HG02943 (cell line): ENCODE data around the gene TCF12.
"Not testable (repeated sequence)": the region's sequence is repeated elsewhere in the genome, so short reads cannot be mapped to it uniquely, and the experiment has no call there.

Experiments used
- ATAC-seq: cut with Tn5 transposase; IDR thresholded peaks from one replicate; pipeline ENCODE4 v1.9.1; 2021; ENCODE audit warnings: mild to moderate bottlenecking, low read depth, moderate library complexity; ENCODE audit not compliant: unreplicated experiment

Gene TCF12

GRCh38 chr15:56943403-56943802 is 25.0 kb downstream of the TCF12 start:
- no peak for ATAC-seq

- no peak for ATAC-seq
Measured at GRCh38 chr15:56944485-56944884, 26.0 kb downstream of the TCF12 start.

GRCh38 chr15:56946150-56946549 is 27.7 kb downstream of the TCF12 start:
- no peak for ATAC-seq

GRCh38 chr15:56948000-56948763 is 29.7 kb downstream of the TCF12 start:
- ATAC-seq = no peak

- no peak for ATAC-seq
Measured at GRCh38 chr15:56948764-56949101, 30.3 kb downstream of the TCF12 start.

GRCh38 chr15:56950979-56951378 is 32.5 kb downstream of the TCF12 start:
- peak; percentile 97 for ATAC-seq

- no peak for ATAC-seq
Measured at GRCh38 chr15:56953790-56954189, 35.3 kb downstream of the TCF12 start.

GRCh38 chr15:56955011-56955410 is 36.6 kb downstream of the TCF12 start:
- ATAC-seq = not testable (repeated sequence)

GRCh38 chr15:56956538-56956937 is 38.1 kb downstream of the TCF12 start:
- no peak for ATAC-seq

GRCh38 chr15:56957812-56958406 is 39.5 kb downstream of the TCF12 start:
- no peak for ATAC-seq

GRCh38 chr15:56959318-56959648 is 40.8 kb downstream of the TCF12 start:
- no peak for ATAC-seq

GRCh38 chr15:56960116-56960515 is 41.7 kb downstream of the TCF12 start:
- ATAC-seq = no peak

GRCh38 chr15:56963126-56963525 is 44.7 kb downstream of the TCF12 start:
- no peak for ATAC-seq

GRCh38 chr15:56963710-56964109 is 45.3 kb downstream of the TCF12 start:
- no peak for ATAC-seq

GRCh38 chr15:56964182-56964581 is 45.7 kb downstream of the TCF12 start:
- ATAC-seq = no peak

- ATAC-seq = no peak
Measured at GRCh38 chr15:56965231-56966013, 47.0 kb downstream of the TCF12 start.

GRCh38 chr15:56967336-56967735 is 48.9 kb downstream of the TCF12 start:
- ATAC-seq = no peak

GRCh38 chr15:56968256-56968655 is 49.8 kb downstream of the TCF12 start:
- no peak for ATAC-seq

GRCh38 chr15:56968821-56969220 is 50.4 kb downstream of the TCF12 start:
- ATAC-seq = no peak

- ATAC-seq = no peak
Measured at GRCh38 chr15:56969265-56969895, 50.9 kb downstream of the TCF12 start.

GRCh38 chr15:56971571-56971970 is 53.1 kb downstream of the TCF12 start:
- no peak for ATAC-seq
